Aorta (tissue), 5 donors: ENCODE data around the gene KLF16. TPM values are rescaled to one million over a fixed set of nuclear protein-coding genes. Genes with fewer than 3 reads are reported as not detected.

Experiments
- ATAC-seq: fragments of 200-7000 bp; cut with Tn5 transposase; one replicate; pipeline ENCODE4 v1.9.1; 2022; ENCODE audit warnings: moderate library complexity; ENCODE audit not compliant: low FRiP score
- DNase-seq, 2 donors: peaks; one replicate each; pipeline ENCODE4 v3.0.0-alpha.2; 2020
- H3K27ac ChIP-seq, 2 donors: one replicate each; pipeline ENCODE4 v1.5.1; 2013; ENCODE audit warnings: low read length in 2 of 2, mild to moderate bottlenecking in 2 of 2, moderate library complexity in 2 of 2, control low read depth in 1 of 2, inconsistent platforms in 1 of 2, low read depth in 1 of 2
- H3K27me3 ChIP-seq, 2 donors: one replicate each; pipeline ENCODE4 v1.6.1; 2013; ENCODE audit warnings: control low read depth in 1 of 2, low read length in 1 of 2, mild to moderate bottlenecking in 1 of 2, moderate library complexity in 1 of 2; ENCODE audit not compliant: insufficient read depth in 2 of 2, control insufficient read depth in 1 of 2
- H3K36me3 ChIP-seq, 2 donors: one replicate each; pipeline ENCODE4 v1.6.1; 2013; ENCODE audit warnings: control low read depth in 1 of 2, low read length in 1 of 2, mild to moderate bottlenecking in 1 of 2; ENCODE audit not compliant: insufficient read depth in 2 of 2, control insufficient read depth in 1 of 2
- H3K4me1 ChIP-seq, 2 donors: one replicate each; pipeline ENCODE4 v1.6.1; 2013; ENCODE audit warnings: low read length in 2 of 2, control low read depth in 1 of 2, mild to moderate bottlenecking in 1 of 2, moderate library complexity in 1 of 2; ENCODE audit not compliant: insufficient read depth in 2 of 2, control insufficient read depth in 1 of 2
- H3K4me3 ChIP-seq, 2 donors: one replicate each; pipeline ENCODE4 v1.5.1; 2013; ENCODE audit warnings: low read length in 2 of 2, control low read depth in 1 of 2, mild to moderate bottlenecking in 1 of 2
- H3K9me3 ChIP-seq: one replicate; pipeline ENCODE4 v1.6.1; 2013; ENCODE audit warnings: mild to moderate bottlenecking, low read length; ENCODE audit not compliant: control insufficient read depth
- WGBS, 2 donors: extraction: QIAGEN DNeasy Blood & Tissue Kit; methylation state at CpG; one replicate each; pipeline ENCODE4 v1.1.7; 2013; 5-methylcytosine and 5-hydroxymethylcytosine counted together
- intact Hi-C, 2 donors: fragments of 100-400 bp; cut with DNase I; formaldehyde crosslinking; loops; one replicate each; pipeline versions ENCODE4 v1.14.2 to v1.15.0; 2022
- polyA plus RNA-seq, 2 donors: library from polyadenylated mRNA; stranded (reverse); fragments of 200-250 nt; gene quantifications; one replicate each; pipeline ENCODE4 v1.2.3, GENCODE V29; 2013
- total RNA-seq, 2 donors: library from RNA; stranded (reverse); fragmentation: NEBNext Ultra II Directional; extraction: Animal tissue kit (Norgen Biotek cat#: 25700); gene quantifications; one replicate each; pipeline ENCODE4 v1.2.1, GENCODE V29; 2021
- donor health status: healthy with polysubstance abuse.
- donor health status: Bipolar disorder and iron deficiency.
- donor health status: DM: no; HTN: no; CAD: no.
- donor health status: DM: no; HTN: no; CAD: no.
- donor health status: DM: yes; HTN: yes; CAD: no.

The KLF16 gene
- total and polyA plus RNA-seq, 4 donors = 5.1 to 18.3 (median 12.0) TPM

DNA sequence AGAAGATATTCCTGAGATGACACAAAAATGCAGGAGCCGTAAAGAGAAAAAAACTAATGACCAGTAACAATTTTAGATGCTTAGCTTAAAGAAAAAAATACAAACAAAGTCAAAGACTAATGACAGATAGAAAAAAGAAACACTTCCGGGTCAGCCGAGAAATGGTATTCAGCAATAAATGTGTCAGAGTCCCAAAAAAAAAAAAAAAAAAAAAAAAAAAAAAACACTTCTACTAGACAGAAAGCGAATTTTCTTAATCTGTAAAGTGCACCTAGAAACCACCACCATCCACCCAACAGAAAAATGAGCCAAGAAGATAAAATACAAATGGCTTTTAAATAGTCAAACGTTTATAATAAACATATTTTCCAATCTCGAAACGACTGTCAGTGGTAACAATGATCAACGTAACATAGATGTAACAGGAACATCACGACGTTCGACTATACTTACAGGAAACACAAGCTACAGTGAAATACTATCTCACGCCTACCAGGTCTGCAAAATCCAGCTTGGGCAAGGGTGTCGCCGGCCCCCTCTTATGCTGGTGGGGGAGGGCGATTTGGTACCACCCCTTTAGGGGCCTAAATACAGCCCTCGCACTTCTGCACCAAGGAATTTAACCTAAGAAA is 11.3 kb upstream of the KLF16 start:
- no peak for DNase-seq
- intact Hi-C loops = no loop called here
- no peak for ATAC-seq
- Histone ChIP-seq H3K27me3 (no peaks in the 10 kb centered on the region), H3K4me1 (no peaks in the 10 kb centered on the region), H3K9me3 (no peaks in the 10 kb centered on the region), H3K36me3 (no peaks in the 10 kb centered on the region), H3K27ac (peak overlapping the region in 1 of 2 donors; percentile 29), H3K4me3 (peak overlapping the region in 1 of 2 donors; percentile 93)
- WGBS, 2 donors = 9 to 14% methylated on average over 16 of the region's 16 CpGs

- no peaks in the 10 kb centered on the region for H3K4me1 ChIP-seq
- DNase-seq (no peak), ATAC-seq (no peak)
- 38 to 52% methylated on average over 28 to 29 of the region's 29 CpGs for WGBS, 2 donors
- peak overlapping the region in 1 of 2 donors; percentile 11 for H3K27ac ChIP-seq
- intact Hi-C loops = no loop called here
- H3K9me3 ChIP-seq = no peaks in the 10 kb centered on the region
- H3K27me3 ChIP-seq = no peaks in the 10 kb centered on the region
- no peaks in the 10 kb centered on the region for H3K36me3 ChIP-seq
- H3K4me3 ChIP-seq = no peak overlapping the region
Measured at GRCh38 chr19:1873524-1874473, 10.4 kb upstream of the KLF16 start.

GRCh38 chr19:1872807-1873523 is 9.6 kb upstream of the KLF16 start:
- intact Hi-C loops = no loop called here
- ATAC-seq = no peak
- H3K27ac ChIP-seq = peak overlapping the region in 1 of 2 donors; percentile 11
- H3K9me3 ChIP-seq = no peaks in the 10 kb centered on the region
- no peaks in the 10 kb centered on the region for H3K4me1 ChIP-seq
- no peak for DNase-seq
- H3K27me3 ChIP-seq = no peaks in the 10 kb centered on the region
- no peaks in the 10 kb centered on the region for H3K36me3 ChIP-seq
- H3K4me3 ChIP-seq = no peak overlapping the region
- WGBS, 2 donors = 77 to 84% methylated on average over 25 of the region's 25 CpGs

DNA sequence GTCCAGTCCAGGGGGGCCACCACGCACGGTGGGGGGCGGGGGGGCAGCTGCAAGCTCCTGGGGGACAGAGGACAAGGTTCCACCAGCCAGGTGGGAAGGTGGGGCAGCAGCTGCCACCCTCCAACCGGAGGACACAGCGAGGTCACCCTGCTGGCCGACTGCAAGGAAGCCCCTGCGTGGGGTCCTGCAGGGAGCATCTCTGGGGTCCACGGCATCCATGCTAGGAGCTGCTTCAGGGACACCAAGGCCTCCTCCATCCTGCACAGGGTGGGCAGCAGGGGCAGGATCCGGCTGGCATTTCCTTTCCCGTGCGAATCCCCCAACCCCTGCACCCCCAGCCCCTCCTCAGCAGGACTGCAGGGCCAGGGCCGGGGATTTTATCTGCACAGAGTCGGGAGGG is 8.3 kb upstream of the KLF16 start:
- 89% methylated on average over 13 of the region's 13 CpGs for WGBS, 2 donors
- H3K4me1 ChIP-seq = no peaks in the 10 kb centered on the region

DNA sequence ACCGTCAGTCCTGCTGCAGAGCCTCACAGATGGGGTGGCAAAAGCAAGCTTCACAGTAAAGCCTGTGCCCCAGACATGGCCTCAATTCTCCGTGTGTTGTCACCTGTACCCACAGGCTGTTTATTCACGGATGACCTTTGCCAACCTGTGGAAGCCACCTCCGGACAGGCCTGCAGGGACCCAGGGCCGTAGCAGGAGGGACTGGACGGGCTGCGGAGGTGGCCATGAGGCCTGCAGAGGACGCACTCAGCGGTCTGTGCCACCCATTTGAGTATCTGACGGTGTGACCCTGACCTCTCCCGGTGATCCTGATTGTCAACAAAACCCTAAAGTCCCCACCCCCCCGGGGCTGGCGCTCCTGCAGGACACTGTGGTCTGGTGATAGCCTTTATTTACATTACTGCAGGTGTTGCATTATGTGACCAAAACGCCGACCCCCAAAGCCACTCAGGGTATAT is 7.8 kb upstream of the KLF16 start:
- 85 to 86% methylated on average over 15 of the region's 15 CpGs for WGBS, 2 donors
- no peaks in the 10 kb centered on the region for H3K27me3 ChIP-seq
- ATAC-seq = no peak
- DNase-seq = no peak
- no peaks in the 10 kb centered on the region for H3K9me3 ChIP-seq
- intact Hi-C loops = no loop called here
- H3K4me3 ChIP-seq = no peak overlapping the region
- H3K4me1 ChIP-seq = no peaks in the 10 kb centered on the region
- no peak overlapping the region for H3K27ac ChIP-seq
- H3K36me3 ChIP-seq = no peaks in the 10 kb centered on the region

More for the DNA sequence above, 8.3 kb upstream of the KLF16 start:
- H3K4me3 ChIP-seq = no peak overlapping the region
- intact Hi-C loops = no loop called here
- H3K27me3 ChIP-seq = no peaks in the 10 kb centered on the region
- H3K36me3 ChIP-seq = no peaks in the 10 kb centered on the region
- H3K9me3 ChIP-seq = no peaks in the 10 kb centered on the region
- no peak for ATAC-seq
- DNase-seq = no peak
- no peak overlapping the region for H3K27ac ChIP-seq

DNA sequence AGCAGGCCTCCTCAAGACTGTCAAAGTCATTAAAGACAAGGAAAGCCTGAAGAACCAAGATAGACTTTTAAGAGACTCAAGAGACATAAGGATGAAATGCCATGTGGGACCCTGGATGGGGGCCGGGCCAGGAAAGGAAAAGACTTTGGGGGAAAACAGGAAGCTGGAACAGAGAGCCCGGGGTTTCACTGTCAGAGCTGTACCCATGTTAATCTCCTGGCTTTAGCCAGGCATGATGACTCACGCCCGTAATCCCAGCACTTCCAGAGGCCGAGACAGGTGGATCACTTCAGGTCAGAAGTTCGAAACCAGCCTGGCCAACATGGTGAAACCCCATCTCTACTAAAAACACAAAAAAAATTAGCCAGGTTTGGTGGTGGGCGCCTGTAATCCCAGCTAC is 5.6 kb upstream of the KLF16 start:
- ATAC-seq = no peak
- Histone ChIP-seq H3K4me1 (no peaks in the 10 kb centered on the region), H3K27me3 (no peaks in the 10 kb centered on the region), H3K27ac (no peak overlapping the region), H3K36me3 (no peaks in the 10 kb centered on the region), H3K9me3 (no peaks in the 10 kb centered on the region), H3K4me3 (no peak overlapping the region)
- no peak for DNase-seq
- intact Hi-C loops = no loop called here
- 87 to 93% methylated on average over 7 of the region's 7 CpGs for WGBS, 2 donors

DNA sequence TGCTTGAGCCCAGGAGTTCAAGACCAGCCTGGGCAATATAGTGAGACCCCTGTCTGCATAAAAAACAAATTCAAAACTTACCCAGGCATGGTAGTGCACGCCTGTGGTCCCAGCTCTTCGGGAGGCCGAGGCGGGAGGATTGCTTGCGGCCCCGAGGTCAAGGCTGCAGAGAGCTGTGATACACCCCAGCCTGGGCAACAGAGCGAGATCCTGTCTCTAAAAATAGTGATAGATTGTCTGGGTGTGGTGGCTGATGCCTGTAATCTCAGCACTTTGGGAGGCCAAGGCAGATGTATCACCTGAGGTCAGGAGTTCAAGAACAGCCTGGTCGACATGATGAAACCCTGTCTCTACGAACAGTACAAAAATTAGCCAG is 4.0 kb upstream of the KLF16 start:
- Histone ChIP-seq H3K27ac (no peak overlapping the region), H3K4me1 (no peaks in the 10 kb centered on the region), H3K4me3 (no peak overlapping the region), H3K36me3 (no peaks in the 10 kb centered on the region), H3K27me3 (no peaks in the 10 kb centered on the region), H3K9me3 (no peaks in the 10 kb centered on the region)
- DNase-seq (no peak), ATAC-seq (no peak)
- intact Hi-C loops = no loop called here
- 92 to 94% methylated on average over 9 of the region's 9 CpGs for WGBS, 2 donors

GRCh38 chr19:1866693-1867348 is 3.4 kb upstream of the KLF16 start:
- ATAC-seq = no peak
- Histone ChIP-seq H3K36me3 (no peaks in the 10 kb centered on the region), H3K27me3 (no peaks in the 10 kb centered on the region), H3K27ac (no peak overlapping the region), H3K4me1 (no peaks in the 10 kb centered on the region), H3K9me3 (no peaks in the 10 kb centered on the region), H3K4me3 (no peak overlapping the region)
- intact Hi-C loops = no loop called here
- WGBS, 2 donors = 87 to 91% methylated on average over 8 of the region's 8 CpGs
- no peak for DNase-seq
